Large intestine (tissue), 3 donors: ENCODE data around the gene JTB. TPM values are rescaled to one million over a fixed set of nuclear protein-coding genes. Genes with fewer than 3 reads are reported as not detected.

Experiments used
- DNase-seq, 2 donors: peaks; one replicate each; pipeline versions ENCODE4 v3.0.0 to v3.0.0-alpha.2; 2013
- H3K27ac ChIP-seq: one replicate; pipeline ENCODE4 v1.5.1; 2013; ENCODE audit warnings: low read length
- H3K27me3 ChIP-seq: 2 replicates; pipeline ENCODE4 v1.6.1; 2013; ENCODE audit warnings: low read length; ENCODE audit not compliant: control insufficient read depth, insufficient read depth
- H3K36me3 ChIP-seq: 2 replicates; pipeline ENCODE4 v1.6.1; 2013; ENCODE audit warnings: low read length; ENCODE audit not compliant: control insufficient read depth, insufficient read depth
- H3K4me1 ChIP-seq: one replicate; pipeline ENCODE4 v1.6.1; 2013; ENCODE audit warnings: low read length; ENCODE audit not compliant: control insufficient read depth, insufficient read depth
- H3K4me3 ChIP-seq: one replicate; pipeline ENCODE4 v1.5.1; 2013; ENCODE audit warnings: low read length
- H3K9me3 ChIP-seq: one replicate; pipeline ENCODE4 v1.6.1; 2013; ENCODE audit warnings: mild to moderate bottlenecking, low read depth, low read length, moderate library complexity; ENCODE audit not compliant: control insufficient read depth
- WGBS: methylation state at CpG from one replicate; pipeline ENCODE4 v1.1.5; 2013; ENCODE audit warnings: low lambda C conversion rate; ENCODE audit not compliant: insufficient coverage; 5-methylcytosine and 5-hydroxymethylcytosine counted together
- polyA plus RNA-seq: library from polyadenylated mRNA; unstranded; fragments of 120-200 nt; gene quantifications from one replicate; pipeline ENCODE4 v1.2.1, GENCODE V29; 2013

Gene JTB
- polyA plus RNA-seq, 1 donor, result 120 TPM

GRCh38 chr1:153926405-153926804 is 51.1 kb downstream of the JTB start:
- no peak overlapping the region for H3K4me3 ChIP-seq
- no peak overlapping the region for H3K27ac ChIP-seq
- H3K36me3 ChIP-seq, result peaks cover 22% of the 10 kb centered on the region
- no peaks in the 10 kb centered on the region for H3K27me3 ChIP-seq
- no peak for DNase-seq
- H3K4me1 ChIP-seq, result no peaks in the 10 kb centered on the region
- WGBS, result 100% methylated on average over 1 of the region's 4 CpGs
- H3K9me3 ChIP-seq, result no peaks in the 10 kb centered on the region

Other genes with a start within 250 kb of the JTB start
- gene INTS3, start 249.6 kb downstream of the JTB start, polyA plus RNA-seq, result 62.3 TPM
- 32.4 TPM for gene SLC27A3, start 202.3 kb downstream of the JTB start, polyA plus RNA-seq
- 13.5 TPM for gene GATAD2B, start 54.7 kb downstream of the JTB start, polyA plus RNA-seq
- gene DENND4B, start 31.0 kb downstream of the JTB start, polyA plus RNA-seq, result 44.7 TPM
- gene CRTC2, start 19.1 kb downstream of the JTB start, polyA plus RNA-seq, result 37.9 TPM
- 73.7 TPM for gene SLC39A1, start 14.1 kb downstream of the JTB start, polyA plus RNA-seq
- 17.9 TPM for gene CREB3L4, start 9.8 kb downstream of the JTB start, polyA plus RNA-seq
- gene RAB13, start 8.7 kb upstream of the JTB start, polyA plus RNA-seq, result 110 TPM
- 5,987 TPM for gene RPS27, start 13.1 kb upstream of the JTB start, polyA plus RNA-seq
- gene NUP210L, start 177.4 kb upstream of the JTB start, polyA plus RNA-seq, result 0.03 TPM
- gene TPM3, start 214.4 kb upstream of the JTB start, polyA plus RNA-seq, result 303 TPM
- not detected for gene CFAP141, start 228.7 kb upstream of the JTB start, polyA plus RNA-seq
- gene UBAP2L, start 243.3 kb upstream of the JTB start, polyA plus RNA-seq, result 143 TPM